Esophagus squamous epithelium (tissue), 5 donors: Measurements from ENCODE around the gene UGT1A8. TPM values are rescaled to one million over a fixed set of nuclear protein-coding genes. Genes with fewer than 3 reads are reported as not detected.

ENCODE experiments used
- DNase-seq: peaks from one replicate; lab custom pipeline; 2025; lab: John Stamatoyannopoulos, UW
- H3K27ac ChIP-seq, 4 donors: fragments of 200-600 bp; sonication (generic); one replicate each; pipeline ENCODE4 v1.5.1; 2016 to 2019; ENCODE audit warnings: mild to moderate bottlenecking in 1 of 4
- H3K27me3 ChIP-seq, 4 donors: fragments of 200-600 bp; sonication (generic); 1 replicate in 3 of 4; 2 replicates in 1 of 4; pipeline versions ENCODE4 v1.5.1 to v1.6.0; 2017 to 2021; ENCODE audit warnings: antibody characterized with exemption in 1 of 4
- H3K36me3 ChIP-seq, 3 donors: fragments of 200-600 bp; sonication (generic); one replicate each; pipeline ENCODE4 v1.5.1; 2016 to 2019
- H3K4me1 ChIP-seq, 3 donors: fragments of 200-600 bp; sonication (generic); one replicate each; pipeline ENCODE4 v1.5.1; 2017 to 2019
- H3K4me3 ChIP-seq, 4 donors: fragments of 200-600 bp; sonication (generic); 1 replicate in 3 of 4; 2 replicates in 1 of 4; pipeline ENCODE4 v1.5.1; 2016 to 2019; ENCODE audit warnings: mild to moderate bottlenecking in 2 of 4, moderate library complexity in 1 of 4
- H3K9me3 ChIP-seq, 3 donors: fragments of 200-600 bp; sonication (generic); one replicate each; pipeline ENCODE4 v1.5.1; 2016 to 2019
- POLR2A ChIP-seq, 4 donors: fragments of 450-650 bp; IDR thresholded peaks; one replicate each; pipeline ENCODE4 v1.6.1; 2017; ENCODE audit warnings: antibody characterized with exemption in 4 of 4, mild to moderate bottlenecking in 4 of 4, moderate library complexity in 3 of 4
- WGBS, 2 donors: methylation state at CpG; one replicate each; pipeline ENCODE4 v1.1.5; 2018; 5-methylcytosine and 5-hydroxymethylcytosine counted together
- intact Hi-C: fragments of 100-400 bp; cut with DNase I; formaldehyde crosslinking; loops from one replicate; pipeline ENCODE4 v1.15.0; 2022
- total RNA-seq, 4 donors: library from RNA; depleted of rRNA; stranded (reverse); fragments of >200 nt; gene quantifications; one replicate each; pipeline ENCODE4 v1.1.0, GENCODE V29; 2016
- TF ChIP-seq, protein P1 (sequence below), 6 experiments: fragments of 450-650 bp in 4 of 6; fragments of 200-600 bp in 2 of 6; sonication (generic) in 2 of 6; IDR thresholded peaks; one replicate each; pipeline ENCODE4 v1.5.1; 2016 to 2019; ENCODE audit warnings: antibody characterized with exemption in 6 of 6, mild to moderate bottlenecking in 4 of 6, moderate library complexity in 4 of 6
- donor health status: DM: yes; HTN: yes; CAD: no.

Gene UGT1A8
- total RNA-seq, 4 donors from 2014 or later: 0.13 to 1.7 (median 0.84) TPM

DNA sequence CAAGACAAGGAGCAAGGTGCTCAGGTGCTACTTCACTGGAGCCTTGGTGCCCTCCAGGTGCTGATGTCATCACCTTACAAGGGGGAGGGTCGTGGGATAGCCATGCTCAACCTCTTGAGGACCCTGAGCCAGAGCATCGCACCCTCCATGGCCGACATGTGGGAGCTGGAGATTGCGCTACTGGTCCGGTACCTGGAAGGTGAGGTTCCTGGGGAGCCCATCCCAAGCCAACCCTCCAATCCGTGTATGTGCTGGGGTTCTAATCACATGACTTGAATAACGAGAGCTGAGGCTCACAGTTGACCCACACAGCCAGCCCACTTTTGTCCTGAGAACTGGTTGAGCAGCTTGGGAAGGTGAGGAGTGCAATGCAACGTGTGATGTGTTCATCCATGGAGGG is 186.6 kb downstream of the UGT1A8 start:
- DNase-seq: no peak
- Histone ChIP-seq H3K4me3 (no peak overlapping the region), H3K4me1 (no peaks in the 10 kb centered on the region), H3K36me3 (no peaks in the 10 kb centered on the region), H3K9me3 (no peaks in the 10 kb centered on the region), H3K27me3 (peaks cover 0 to 40% (median 0%) of the 10 kb centered on the region in 4 donors), H3K27ac (no peak overlapping the region)
- WGBS, 2 donors: 30 to 35% methylated on average over 2 to 3 of the region's 8 CpGs
- TF ChIP-seq POLR2A (IDR thresholded peaks at IDR 0.05): no peak
- TF ChIP-seq, protein P1, sequence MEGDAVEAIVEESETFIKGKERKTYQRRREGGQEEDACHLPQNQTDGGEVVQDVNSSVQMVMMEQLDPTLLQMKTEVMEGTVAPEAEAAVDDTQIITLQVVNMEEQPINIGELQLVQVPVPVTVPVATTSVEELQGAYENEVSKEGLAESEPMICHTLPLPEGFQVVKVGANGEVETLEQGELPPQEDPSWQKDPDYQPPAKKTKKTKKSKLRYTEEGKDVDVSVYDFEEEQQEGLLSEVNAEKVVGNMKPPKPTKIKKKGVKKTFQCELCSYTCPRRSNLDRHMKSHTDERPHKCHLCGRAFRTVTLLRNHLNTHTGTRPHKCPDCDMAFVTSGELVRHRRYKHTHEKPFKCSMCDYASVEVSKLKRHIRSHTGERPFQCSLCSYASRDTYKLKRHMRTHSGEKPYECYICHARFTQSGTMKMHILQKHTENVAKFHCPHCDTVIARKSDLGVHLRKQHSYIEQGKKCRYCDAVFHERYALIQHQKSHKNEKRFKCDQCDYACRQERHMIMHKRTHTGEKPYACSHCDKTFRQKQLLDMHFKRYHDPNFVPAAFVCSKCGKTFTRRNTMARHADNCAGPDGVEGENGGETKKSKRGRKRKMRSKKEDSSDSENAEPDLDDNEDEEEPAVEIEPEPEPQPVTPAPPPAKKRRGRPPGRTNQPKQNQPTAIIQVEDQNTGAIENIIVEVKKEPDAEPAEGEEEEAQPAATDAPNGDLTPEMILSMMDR (IDR thresholded peaks at IDR 0.05): no peak
- intact Hi-C loops: no loop called here

DNA sequence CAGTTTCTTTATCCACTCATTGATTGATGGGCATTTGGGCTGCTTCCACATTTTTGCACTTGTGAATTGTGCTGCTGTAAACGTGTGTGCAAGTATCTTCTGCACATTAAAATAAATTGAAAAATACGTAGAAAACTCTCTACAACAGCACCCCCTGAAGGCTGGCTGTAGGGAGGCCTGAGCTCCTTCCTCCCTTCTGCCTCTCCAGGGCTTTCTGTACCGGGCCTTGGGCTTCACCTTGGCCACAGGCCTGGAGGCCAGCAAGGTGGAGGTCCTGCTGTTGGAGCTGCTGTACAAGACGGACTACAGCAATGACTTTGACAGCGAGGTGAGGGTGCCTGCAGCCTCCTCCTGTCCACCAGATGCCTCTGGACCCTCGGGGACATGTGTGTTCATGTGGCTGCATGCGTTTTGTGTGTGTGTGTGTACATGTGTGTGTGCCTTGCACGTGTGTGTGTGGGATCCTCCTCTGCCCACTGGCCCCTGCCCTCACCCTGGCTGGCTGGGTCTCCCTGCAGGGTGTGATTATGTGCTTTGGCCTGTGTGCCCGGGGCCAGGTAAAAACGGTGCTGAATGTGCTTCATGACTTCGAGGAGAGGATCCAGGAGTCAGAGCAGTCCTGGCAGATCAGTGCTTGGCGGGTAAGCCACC is 189.9 kb downstream of the UGT1A8 start:
- Histone ChIP-seq H3K27ac (no peak overlapping the region), H3K36me3 (no peaks in the 10 kb centered on the region), H3K27me3 (peaks cover 0 to 53% (median 0%) of the 10 kb centered on the region in 4 donors), H3K9me3 (no peaks in the 10 kb centered on the region), H3K4me1 (no peaks in the 10 kb centered on the region), H3K4me3 (no peak overlapping the region)
- 63 to 86% methylated on average over 5 to 6 of the region's 12 CpGs for WGBS, 2 donors
- TF ChIP-seq, protein P1 (IDR thresholded peaks at IDR 0.05): no peak
- no peak for TF ChIP-seq POLR2A (IDR thresholded peaks at IDR 0.05)
- intact Hi-C loops: no loop called here
- no peak for DNase-seq

DNA sequence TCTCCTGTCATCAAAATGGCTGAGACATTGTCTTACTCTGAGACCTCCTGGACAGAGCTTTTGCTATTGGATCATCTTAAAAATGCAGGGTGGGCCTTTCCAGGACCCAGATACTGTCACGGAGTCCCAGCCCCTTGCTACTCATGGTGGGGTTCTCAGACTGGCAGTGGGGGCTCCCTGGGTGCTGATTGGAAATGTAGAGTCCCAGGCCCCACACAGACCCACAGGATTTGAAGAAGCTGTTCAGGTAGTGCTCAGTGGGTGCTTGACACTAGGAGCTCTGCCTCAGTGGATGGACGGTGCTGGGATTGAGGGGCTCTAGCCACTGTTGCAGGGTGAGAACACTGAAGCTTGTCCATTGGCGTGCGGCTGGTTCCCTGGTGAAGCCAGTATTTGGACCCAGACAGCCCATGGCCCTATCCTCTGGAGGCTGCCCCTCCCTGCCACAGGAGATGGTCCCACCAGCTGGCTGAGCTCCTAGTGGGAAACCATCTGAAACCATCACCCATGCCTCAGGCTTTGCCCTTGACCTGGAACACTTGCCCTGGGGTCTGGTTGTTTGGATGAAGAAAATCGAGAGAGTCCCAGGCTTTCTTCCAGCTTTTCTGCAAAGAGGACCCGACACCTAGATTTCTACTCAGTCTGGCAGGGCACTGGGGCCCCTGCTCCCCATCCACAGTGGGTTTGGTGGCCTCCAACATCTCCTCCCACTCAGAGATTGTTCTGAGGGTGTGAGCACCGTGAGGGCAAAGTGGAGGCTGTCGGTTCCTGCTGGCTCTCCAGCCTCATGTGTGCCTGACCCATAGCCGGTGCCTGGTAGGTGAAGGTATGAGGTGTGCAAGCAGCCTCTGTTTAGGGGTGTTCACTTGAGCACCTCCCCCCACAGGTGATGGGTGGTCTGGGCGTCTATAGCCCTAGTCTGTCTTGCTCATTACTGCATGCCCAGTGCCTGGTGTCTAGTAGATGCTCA is 190.8 kb downstream of the UGT1A8 start:
- H3K36me3 ChIP-seq: no peaks in the 10 kb centered on the region
- 53% methylated on average over 3 of the region's 10 CpGs; no CpG with 5 or more reads in 1 of the 2 donors for WGBS, 2 donors
- DNase-seq: no peak
- H3K4me1 ChIP-seq: no peaks in the 10 kb centered on the region
- no peaks in the 10 kb centered on the region for H3K9me3 ChIP-seq
- intact Hi-C loops: no loop called here
- H3K27me3 ChIP-seq: peaks cover 0 to 51% (median 0%) of the 10 kb centered on the region in 4 donors
- TF ChIP-seq, protein P1 (IDR thresholded peaks at IDR 0.05): no peak
- TF ChIP-seq POLR2A (IDR thresholded peaks at IDR 0.05): no peak
- H3K4me3 ChIP-seq: no peak overlapping the region
- H3K27ac ChIP-seq: no peak overlapping the region

DNA sequence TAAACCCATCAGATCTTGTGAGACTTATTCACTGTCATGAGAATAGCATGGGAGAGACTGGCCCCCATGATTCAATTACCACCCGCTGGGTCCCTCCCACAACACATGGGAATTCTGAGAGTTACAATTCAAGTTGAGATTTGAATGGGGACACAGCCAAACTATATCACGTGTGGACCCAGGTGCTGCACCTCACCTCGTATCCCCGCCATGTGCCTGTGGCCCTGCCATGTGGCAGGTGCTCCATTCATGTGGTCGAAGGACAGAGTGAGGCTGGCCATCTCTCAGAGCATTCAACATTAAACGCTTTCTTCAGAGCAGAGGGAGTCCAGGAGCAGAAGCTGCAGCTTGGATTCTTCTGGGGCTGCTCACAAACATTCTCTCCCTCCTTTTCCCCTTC is 193.0 kb downstream of the UGT1A8 start:
- Histone ChIP-seq H3K36me3 (no peaks in the 10 kb centered on the region), H3K9me3 (no peaks in the 10 kb centered on the region), H3K4me1 (no peaks in the 10 kb centered on the region), H3K27me3 (peaks cover 0 to 35% (median 0%) of the 10 kb centered on the region in 4 donors), H3K27ac (no peak overlapping the region), H3K4me3 (no peak overlapping the region)
- TF ChIP-seq, protein P1 (IDR thresholded peaks at IDR 0.05): no peak
- TF ChIP-seq POLR2A (IDR thresholded peaks at IDR 0.05): no peak
- DNase-seq: no peak
- 75 to 81% methylated on average over 2 to 6 of the region's 6 CpGs for WGBS, 2 donors
- intact Hi-C loops: no loop called here

DNA sequence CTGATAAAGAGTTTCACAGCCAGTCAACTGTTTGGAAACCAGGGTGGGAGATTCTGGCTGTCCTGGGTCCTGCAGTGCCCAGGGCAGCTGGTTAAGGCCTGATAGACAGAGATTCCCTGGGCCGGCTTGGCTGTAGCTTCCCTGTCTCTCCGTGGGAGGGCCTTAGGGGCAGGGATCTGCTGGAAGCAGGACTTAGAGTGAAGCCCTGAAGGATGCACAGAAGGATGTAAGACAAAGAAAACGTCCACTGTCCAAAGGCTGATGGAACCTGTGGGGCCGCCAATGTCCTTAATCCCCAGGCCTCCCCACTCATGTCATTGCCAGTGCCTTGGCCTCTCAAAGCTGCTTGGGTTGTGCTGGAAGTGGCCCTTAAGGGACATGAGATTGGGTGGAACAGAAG is 193.7 kb downstream of the UGT1A8 start:
- Histone ChIP-seq H3K27ac (no peak overlapping the region), H3K36me3 (no peaks in the 10 kb centered on the region), H3K4me1 (no peaks in the 10 kb centered on the region), H3K27me3 (peaks cover 0 to 35% (median 0%) of the 10 kb centered on the region in 4 donors), H3K9me3 (no peaks in the 10 kb centered on the region), H3K4me3 (no peak overlapping the region)
- WGBS, 2 donors: 69 to 71% methylated on average over 4 of the region's 4 CpGs
- no peak for DNase-seq
- TF ChIP-seq POLR2A (IDR thresholded peaks at IDR 0.05): no peak
- TF ChIP-seq, protein P1 (IDR thresholded peaks at IDR 0.05): no peak
- intact Hi-C loops: no loop called here
